CD4-positive, alpha-beta T cell treated with Interleukin-21 for 1 hour (primary cell): ENCODE results near the gene MAGEA3.
"Not testable (repeated sequence)": the region's sequence is repeated elsewhere in the genome, so short reads cannot be mapped to it uniquely, and the experiment has no call there.

Source experiments
- DNase-seq: peaks from one replicate; pipeline ENCODE4 v3.0.0-alpha.2; 2020

Gene MAGEA3, protein sequence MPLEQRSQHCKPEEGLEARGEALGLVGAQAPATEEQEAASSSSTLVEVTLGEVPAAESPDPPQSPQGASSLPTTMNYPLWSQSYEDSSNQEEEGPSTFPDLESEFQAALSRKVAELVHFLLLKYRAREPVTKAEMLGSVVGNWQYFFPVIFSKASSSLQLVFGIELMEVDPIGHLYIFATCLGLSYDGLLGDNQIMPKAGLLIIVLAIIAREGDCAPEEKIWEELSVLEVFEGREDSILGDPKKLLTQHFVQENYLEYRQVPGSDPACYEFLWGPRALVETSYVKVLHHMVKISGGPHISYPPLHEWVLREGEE

DNA sequence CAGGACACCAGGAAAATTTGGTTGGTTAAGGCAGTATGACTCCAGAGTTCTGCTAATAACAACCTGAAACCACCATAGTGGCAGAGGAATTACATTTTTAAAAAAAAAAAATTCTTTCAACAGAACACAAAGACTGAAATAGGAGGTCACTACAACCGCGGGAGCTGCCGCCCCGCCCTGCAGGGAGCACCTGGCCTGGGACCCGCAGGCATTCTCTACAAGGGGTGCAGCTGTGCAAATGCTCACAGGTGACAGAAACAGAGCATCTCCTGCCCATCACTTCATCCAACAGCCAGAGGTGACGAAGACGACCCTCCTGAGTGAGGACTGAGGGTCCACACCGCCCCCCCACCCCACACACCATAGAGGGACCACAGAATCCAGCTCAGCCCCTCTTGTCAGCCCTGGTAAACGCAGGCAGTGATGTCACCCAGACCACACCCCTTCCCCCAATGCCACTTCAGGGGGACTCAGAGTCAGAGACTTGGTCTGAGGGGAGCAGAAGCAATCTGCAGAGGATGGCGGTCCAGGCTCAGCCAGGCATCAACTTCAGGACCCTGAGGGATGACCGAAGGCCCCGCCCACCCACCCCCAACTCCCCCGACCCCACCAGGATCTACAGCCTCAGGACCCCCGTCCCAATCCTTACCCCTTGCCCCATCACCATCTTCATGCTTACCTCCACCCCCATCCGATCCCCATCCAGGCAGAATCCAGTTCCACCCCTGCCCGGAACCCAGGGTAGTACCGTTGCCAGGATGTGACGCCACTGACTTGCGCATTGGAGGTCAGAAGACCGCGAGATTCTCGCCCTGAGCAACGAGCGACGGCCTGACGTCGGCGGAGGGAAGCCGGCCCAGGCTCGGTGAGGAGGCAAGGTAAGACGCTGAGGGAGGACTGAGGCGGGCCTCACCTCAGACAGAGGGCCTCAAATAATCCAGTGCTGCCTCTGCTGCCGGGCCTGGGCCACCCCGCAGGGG, at the start of gene MAGEA3:
Gene MAGEA3 (plus strand): TSS at position 843 of the 980 bp plus-strand sequence. CDS start 2,039 bp downstream, outside the sequence.
- not testable (repeated sequence) for DNase-seq

DNA sequence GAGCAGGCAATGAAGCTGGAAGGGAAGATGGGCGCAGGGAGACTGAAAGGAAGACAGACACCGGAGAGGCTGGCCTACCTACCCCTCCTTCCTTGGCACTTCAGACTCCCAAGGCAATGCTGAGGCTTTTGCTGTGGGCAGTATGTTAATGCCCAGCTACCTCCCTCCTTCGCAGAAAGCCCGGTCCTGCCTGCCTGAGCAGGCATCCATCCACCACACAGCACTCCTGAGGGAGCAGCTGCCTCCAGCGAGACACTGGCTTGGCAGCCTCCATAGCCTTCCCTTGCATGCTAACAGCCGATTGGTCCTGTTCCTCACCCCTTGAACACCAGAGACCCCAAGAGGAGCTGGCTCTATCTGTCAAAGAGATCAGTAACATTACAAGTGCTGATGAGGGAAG, 46.5 kb upstream of the MAGEA3 start:
- DNase-seq, result no peak

DNA sequence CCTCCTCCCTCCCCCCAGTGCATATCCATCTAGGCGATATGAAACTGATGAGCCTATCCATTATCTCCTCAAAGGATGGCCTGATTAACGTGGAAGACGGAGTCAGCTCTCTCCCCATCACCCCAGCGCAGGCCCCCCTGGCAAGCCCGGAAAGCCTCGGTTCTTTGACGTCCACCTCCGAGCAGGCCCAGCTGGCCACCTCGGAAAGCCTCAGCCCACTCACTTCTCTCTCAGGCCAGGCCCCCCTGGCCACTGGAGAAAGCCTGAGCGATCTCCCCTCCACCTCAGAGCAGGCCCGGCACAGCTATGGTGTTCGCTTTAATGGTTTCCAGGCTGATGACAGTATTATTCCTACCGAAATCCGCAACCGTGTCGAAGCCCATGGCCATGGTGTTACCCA, 46.1 kb upstream of the MAGEA3 start:
- DNase-seq, result no peak

DNA sequence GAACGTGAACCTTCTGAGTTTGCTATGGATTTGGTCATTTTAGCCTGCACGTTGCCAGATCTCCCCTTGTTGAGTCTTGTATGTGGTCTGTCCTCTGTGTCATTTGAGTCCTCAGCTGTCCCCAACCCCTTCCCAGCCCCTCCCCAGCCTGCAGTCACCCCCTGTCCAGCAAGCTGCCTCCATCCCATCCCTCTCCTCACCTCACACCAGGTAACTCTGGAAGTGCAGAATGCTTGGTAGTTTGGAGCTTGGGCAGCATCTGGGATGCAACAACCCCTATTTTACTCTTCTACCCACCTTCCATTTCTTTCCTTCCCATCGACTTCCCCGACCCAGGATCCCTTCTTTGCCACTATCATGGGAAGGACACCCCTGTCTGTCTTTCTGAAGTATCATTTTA, 42.5 kb upstream of the MAGEA3 start:
- DNase-seq, result no peak

DNA sequence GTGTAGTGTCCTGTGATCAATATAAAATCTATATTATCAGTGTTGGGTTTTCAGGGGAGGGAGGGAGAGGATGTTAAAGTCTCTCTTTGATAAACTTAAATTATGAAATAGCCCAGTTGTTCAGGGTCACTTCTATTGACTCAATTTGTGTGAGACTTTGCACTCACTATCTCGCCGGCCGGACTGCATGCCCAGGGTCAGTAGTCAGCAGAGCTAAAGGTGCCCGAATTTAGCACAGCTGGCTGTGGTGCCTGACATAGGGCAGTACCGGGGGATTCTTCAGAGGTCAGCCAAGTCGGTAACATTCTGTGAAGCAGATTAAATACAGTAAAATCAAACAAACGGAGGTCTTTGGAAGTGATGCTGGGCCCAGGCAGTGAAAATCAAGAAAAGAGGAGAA, 41.7 kb upstream of the MAGEA3 start:
- DNase-seq, result no peak

DNA sequence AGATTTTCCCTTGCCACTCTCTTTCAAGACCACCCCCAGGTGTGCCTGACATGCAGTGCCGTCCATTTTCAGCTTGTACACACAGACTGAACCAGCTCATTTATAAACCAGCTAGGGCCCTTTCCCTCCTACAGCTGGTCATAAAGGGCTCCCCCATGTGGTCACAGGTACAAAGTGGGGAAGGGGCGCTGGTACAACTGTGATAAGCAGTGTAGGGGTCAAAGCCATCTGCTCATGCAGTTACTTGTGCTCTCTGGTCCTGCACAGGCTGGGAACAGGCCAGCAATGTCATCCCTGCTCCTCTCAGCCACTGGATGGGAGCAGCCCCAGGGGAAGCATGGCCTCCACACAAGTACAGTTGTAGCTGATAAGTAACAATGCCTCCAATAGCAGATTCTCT, 40.3 kb upstream of the MAGEA3 start:
- DNase-seq, result no peak

DNA sequence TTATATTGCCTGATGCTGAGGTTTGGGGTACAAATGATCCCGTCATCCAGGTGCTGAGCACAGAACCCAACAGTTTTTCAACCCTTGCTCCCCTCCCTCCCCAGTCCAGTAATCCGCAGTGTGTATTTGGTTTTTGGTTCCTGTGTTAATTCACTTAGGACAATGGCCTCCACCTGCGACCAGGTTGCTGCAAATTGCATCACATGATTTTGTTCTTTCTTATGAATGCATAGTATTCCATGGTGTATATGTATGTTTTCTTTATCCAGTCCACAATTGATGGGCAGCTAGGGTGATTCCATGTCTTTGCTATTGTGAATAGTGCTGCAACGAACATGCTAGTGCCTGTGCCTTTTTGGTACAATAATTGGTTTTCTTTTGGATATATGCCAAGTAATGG, 35.5 kb upstream of the MAGEA3 start:
- no peak for DNase-seq

DNA sequence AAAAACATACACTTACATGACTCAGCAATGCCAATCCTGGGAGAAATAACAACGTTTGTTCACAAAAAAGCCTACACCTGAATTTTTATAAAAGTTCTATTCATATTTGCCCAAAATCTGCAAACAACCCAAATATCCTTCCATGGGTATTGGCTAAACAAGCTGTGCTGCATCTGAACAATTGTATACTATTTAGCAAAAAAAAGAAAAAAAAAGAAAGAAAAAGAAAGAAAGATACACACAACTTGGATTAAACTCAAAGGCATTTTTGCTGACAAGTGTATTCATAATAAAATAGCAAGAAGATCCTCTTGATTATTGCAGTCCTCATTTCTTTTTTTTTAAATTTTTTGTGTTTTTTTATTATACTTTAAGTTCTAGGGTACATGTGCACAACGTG, 24.5 kb upstream of the MAGEA3 start:
- no peak for DNase-seq

DNA sequence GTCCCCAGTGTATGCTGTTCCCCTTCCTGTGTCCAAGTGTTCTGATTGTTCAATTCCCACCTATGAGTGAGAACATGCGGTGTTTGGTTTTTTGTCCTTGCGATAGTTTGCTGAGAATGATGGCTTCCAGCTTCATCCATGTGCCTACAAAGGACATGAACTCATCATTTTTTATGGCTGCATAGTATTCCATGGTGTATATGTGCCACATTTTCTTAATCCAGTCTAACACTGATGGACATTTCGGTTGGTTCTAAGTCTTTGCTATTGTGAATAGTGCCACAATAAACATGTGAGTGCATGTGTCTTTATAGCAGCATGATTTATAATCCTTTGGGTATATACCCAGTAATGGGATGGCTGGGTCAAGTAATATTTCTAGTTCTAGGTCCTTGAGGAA, 23.9 kb upstream of the MAGEA3 start:
- not testable (repeated sequence) for DNase-seq

DNA sequence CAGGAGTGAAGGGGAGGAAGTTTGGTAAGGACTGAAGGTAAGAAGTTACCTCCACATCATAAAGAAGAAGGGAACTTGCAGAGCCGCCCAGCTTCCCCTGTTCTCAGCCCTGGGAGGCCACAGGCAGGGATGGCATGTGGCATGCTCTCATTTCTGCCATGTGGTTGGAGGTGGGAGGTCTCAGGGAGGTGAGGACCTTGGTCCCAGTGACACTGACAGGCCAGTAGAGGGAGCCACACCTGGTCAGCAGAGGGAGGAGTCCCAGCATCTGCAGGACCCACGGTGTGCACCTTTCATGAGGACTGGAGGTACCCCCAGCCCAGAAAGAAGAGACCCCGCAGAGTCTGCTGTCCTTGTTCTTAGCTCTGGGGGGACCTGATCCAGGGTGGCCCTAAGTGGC, 17.6 kb upstream of the MAGEA3 start:
- DNase-seq, result not testable (repeated sequence)

DNA sequence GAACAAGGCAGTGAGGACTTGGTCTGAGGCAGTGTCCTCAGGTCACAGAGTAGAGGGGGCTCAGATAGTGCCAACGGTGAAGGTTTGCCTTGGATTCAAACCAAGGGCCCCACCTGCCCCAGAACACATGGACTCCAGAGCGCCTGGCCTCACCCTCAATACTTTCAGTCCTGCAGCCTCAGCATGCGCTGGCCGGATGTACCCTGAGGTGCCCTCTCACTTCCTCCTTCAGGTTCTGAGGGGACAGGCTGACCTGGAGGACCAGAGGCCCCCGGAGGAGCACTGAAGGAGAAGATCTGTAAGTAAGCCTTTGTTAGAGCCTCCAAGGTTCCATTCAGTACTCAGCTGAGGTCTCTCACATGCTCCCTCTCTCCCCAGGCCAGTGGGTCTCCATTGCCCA, 1.8 kb downstream of the MAGEA3 start:
- DNase-seq, result not testable (repeated sequence)

DNA sequence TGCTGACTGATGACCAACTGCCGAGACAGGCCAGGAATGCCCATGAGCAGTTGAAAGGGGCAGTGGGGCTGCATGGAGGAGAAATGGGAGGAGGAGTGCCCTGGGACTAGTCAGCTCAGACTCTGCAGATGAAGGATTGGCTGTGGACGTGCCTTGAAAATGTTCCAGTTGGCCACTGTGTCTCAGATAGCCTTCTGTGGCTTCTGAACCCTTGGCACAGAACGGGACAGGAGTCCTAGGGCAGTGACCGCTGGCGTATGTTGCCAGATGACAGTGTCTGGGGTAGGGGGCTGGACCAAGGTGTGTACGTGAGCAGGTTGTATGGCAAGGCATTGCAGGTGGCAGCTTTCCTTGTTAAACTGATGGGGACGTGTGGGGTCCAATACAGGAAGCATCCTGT, 7.9 kb downstream of the MAGEA3 start:
- not testable (repeated sequence) for DNase-seq

DNA sequence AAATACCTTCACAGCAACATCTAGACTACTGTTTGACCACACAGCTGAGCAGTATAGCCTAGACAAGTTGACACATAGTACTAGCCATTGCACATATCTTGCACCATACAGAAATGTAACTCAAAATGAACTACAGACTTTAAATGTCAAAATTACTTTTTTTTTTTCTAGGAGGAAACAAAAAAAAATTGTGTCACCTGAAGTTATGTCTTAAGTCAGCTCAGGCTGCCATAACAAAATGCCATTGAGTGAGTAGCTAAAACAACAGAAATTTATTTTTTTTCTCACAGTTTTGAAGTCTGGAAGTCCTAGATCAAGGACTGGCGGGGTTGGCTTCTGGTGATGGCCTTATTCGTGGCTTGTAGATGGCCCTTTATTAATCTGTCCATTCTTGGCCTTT, 10.6 kb downstream of the MAGEA3 start, which contains the start of gene CSAG2:
Gene CSAG2 (minus strand): TSS at position 101 of the 400 bp plus-strand sequence. CDS start 161 bp downstream, outside the sequence.
- DNase-seq, result not testable (repeated sequence)

DNA sequence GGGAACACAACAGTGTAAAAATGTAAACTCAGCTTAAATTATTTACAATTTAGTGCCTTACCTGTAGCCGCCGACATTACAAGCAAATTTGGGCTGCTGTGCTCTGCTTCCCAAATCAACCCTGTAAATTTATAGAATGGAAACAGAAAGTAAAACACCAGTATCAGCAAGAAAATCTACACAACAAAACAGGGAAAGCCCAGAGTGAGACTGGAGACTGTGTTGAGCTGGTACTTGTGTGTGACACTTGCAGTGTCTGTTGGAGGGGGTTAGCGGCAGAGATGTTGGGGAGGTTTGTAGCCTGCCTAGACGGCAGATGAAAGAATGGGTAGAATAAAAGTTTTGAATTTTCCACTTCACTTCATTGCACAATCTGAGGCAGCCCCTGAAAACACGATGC, 14.6 kb downstream of the MAGEA3 start:
- not testable (repeated sequence) for DNase-seq

DNA sequence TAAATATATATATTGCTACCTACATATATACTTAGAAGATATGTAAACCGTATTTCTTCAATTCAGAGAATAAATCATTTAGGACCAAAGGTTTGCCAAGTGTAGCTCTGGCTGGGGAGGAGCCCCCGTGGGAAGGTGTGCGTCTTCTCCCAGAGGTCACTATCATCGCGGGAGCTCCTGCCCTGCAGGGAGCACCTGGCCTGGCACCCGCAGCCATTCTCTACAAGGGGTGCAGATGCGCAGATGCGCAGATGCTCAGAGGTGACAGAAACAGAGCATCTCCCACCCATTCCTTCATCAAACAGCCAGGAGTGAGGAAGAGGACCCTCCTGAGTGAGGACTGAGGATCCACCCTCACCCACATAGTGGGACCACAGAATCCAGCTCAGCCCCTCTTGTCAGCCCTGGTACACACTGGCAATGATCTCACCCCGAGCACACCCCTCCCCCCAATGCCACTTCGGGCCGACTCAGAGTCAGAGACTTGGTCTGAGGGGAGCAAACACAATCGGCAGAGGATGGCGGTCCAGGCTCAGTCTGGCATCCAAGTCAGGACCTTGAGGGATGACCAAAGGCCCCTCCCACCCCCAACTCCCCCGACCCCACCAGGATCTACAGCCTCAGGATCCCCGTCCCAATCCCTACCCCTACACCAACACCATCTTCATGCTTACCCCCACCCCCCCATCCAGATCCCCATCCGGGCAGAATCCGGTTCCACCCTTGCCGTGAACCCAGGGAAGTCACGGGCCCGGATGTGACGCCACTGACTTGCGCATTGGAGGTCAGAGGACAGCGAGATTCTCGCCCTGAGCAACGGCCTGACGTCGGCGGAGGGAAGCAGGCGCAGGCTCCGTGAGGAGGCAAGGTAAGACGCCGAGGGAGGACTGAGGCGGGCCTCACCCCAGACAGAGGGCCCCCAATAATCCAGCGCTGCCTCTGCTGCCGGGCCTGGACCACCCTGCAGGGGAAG, 15.5 kb downstream of the MAGEA3 start, which contains the start of gene MAGEA2B:
Gene MAGEA2B (plus strand): TSS at position 814 of the 973 bp plus-strand sequence. CDS start 2,479 bp downstream, outside the sequence.
- not testable (repeated sequence) for DNase-seq

DNA sequence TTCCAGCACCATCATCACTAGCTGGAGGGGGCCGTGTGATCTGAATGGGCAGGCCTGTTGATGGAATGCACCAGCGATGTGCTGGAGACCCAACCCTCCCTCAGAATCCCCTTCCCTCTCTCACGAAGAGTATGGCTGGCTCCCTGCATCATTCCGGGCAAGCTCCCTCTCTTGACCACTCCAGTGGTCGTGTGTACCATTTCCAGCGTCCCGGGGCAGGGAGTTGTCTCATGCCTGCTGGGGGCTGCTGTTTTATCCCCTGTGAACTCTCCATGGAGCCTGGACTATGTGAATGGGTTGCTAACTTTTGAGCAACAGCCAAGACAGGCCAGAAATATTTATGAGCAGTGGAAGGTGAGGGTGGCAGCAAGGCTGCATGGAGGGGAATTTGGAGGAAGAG, 26.8 kb downstream of the MAGEA3 start:
- DNase-seq, result no peak

DNA sequence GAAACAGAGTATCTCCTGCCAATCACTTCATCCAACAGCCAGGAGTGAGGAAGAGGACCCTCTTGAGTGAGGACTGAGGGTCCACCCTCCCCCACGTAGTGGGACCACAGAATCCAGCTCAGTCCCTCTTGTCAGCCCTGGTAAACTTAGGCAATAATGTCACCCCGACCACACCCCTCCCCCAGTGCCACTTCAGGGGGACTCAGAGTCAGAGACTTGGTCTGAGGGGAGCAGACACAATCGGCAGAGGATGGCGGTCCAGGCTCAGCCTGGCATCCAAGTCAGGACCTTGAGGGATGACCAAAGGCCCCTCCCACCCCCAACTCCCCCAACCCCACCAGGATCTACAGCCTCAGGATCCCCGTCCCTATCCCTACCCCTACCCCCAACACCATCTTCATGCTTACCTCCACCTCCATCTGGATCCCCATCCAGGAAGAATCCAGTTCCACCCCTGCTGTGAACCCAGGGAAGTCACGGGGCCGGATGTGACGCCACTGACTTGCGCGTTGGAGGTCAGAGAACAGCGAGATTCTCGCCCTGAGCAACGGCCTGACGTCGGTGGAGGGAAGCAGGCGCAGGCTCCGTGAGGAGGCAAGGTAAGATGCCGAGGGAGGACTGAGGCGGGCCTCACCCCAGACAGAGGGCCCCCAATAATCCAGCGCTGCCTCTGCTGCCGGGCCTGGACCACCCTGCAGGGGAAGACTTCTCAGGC, 34.8 kb downstream of the MAGEA3 start, which contains the start of the genes CSAG1 and MAGEA12:
Gene CSAG1 (minus strand): TSS at position 461 of the 715 bp plus-strand sequence. CDS start 1,261 bp downstream, outside the sequence.
Gene MAGEA12 (plus strand): TSS at position 497 of the 715 bp plus-strand sequence. CDS start 2,405 bp downstream, outside the sequence.
- no peak for DNase-seq

DNA sequence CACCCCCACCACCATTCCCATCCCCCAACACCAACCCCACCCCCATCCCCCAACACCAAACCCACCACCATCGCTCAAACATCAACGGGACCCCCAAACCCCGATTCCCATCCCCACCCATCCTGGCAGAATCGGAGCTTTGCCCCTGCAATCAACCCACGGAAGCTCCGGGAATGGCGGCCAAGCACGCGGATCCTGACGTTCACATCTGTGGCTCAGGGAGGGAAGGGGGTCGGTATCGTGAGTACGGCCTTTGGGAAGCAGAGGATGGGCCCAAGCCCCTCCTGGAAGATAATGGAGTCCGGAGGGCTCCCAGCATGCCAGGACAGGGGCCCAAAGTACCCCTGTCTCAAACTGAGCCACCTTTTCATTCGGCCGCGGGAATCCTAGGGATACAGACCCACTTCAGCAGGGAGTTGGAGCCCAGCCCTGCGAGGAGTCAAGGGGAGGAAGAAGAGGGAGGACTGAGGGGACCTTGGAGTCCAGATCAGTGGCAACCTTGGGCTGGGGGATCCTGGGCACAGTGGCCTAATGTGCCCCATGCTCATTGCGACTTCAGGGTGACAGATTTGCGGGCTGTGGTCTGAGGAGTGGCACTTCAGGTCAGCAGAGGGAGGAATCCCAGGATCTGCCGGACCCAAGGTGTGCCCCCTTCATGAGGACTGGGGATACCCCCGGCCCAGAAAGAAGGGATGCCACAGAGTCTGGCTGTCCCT, 35.7 kb downstream of the MAGEA3 start:
- DNase-seq, result not testable (repeated sequence)

DNA sequence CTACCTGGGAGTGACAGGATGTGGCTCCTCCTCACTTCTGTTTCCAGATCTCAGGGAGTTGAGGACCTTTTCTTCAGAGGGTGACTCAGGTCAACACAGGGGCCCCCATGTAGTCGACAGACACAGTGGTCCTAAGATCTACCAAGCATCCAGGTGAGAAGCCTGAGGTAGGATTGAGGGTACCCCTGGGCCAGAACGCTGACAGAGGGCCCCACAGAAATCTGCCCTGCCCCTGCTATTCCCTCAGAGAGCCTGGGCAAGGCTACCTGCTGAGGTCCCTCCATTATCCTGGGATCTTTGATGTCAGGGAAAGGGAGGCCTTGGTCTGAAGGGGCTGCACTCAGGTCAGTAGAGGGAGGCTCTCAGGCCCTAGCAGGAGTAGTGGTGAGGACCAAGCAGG, 36.5 kb downstream of the MAGEA3 start:
- no peak for DNase-seq

DNA sequence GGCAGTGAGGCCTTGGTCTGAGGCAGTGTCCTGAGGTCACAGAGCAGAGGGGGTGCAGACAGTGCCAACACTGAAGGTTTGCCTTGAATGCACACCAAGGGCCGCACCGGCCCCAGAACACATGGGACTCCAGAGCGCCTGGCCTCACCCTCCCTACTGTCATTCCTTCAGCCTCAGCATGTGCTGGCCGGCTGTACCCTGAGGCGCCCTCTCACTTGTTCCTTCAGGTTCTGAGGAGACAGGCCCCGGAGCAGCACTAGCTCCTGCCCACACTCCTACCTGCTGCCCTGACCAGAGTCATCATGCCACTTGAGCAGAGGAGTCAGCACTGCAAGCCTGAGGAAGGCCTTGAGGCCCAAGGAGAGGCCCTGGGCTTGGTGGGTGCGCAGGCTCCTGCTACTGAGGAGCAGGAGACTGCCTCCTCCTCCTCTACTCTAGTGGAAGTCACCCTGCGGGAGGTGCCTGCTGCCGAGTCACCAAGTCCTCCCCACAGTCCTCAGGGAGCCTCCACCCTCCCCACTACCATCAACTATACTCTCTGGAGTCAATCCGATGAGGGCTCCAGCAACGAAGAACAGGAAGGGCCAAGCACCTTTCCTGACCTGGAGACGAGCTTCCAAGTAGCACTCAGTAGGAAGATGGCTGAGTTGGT, 37.4 kb downstream of the MAGEA3 start:
- DNase-seq, result no peak
